Transverse colon (tissue), 4 donors: Measurements from ENCODE around the gene WWOX. TPM values are rescaled to one million over a fixed set of nuclear protein-coding genes. Genes with fewer than 3 reads are reported as not detected.

ENCODE experiments used
- DNase-seq: peaks from one replicate; pipeline ENCODE4 v3.0.0-alpha.2; 2019
- H3K27ac ChIP-seq, 4 donors: fragments of 200-600 bp; sonication (generic); 2 replicates each; pipeline ENCODE4 v1.5.1; 2016 to 2018; ENCODE audit warnings: inconsistent platforms in 4 of 4
- H3K27me3 ChIP-seq: fragments of 200-600 bp; sonication (generic); 2 replicates; pipeline ENCODE4 v1.5.1; 2017; ENCODE audit warnings: inconsistent platforms
- H3K36me3 ChIP-seq, 4 donors: fragments of 200-600 bp; sonication (generic); 2 replicates each; pipeline ENCODE4 v1.5.1; 2017 to 2019; ENCODE audit warnings: inconsistent platforms in 4 of 4
- H3K4me1 ChIP-seq, 4 donors: fragments of 200-600 bp; sonication (generic); 2 replicates each; pipeline ENCODE4 v1.5.1; 2017 to 2020; ENCODE audit warnings: inconsistent platforms in 4 of 4
- H3K4me3 ChIP-seq, 4 donors: fragments of 200-600 bp; sonication (generic); 1 replicate in 1 of 4; 2 replicates in 3 of 4; pipeline versions ENCODE4 v1.5.1 to v1.6.1; 2017 to 2019; ENCODE audit warnings: inconsistent platforms in 4 of 4
- H3K9me3 ChIP-seq, 2 donors: fragments of 200-600 bp; sonication (generic); 2 replicates each; pipeline ENCODE4 v1.5.1; 2017 to 2019; ENCODE audit warnings: inconsistent platforms in 2 of 2
- EP300 ChIP-seq: sonication (generic); formaldehyde crosslinking; IDR thresholded peaks from one replicate; pipeline ENCODE4 v1.6.1; 2017; ENCODE audit warnings: antibody characterized with exemption, low read depth
- POLR2A ChIP-seq: fragments of 450-650 bp; IDR thresholded peaks from one replicate; pipeline ENCODE4 v1.6.1; 2016; ENCODE audit warnings: antibody characterized with exemption, mild to moderate bottlenecking, moderate library complexity
- POLR2AphosphoS5 ChIP-seq, 3 donors: sonication (generic); formaldehyde crosslinking; IDR thresholded peaks; one replicate each; pipeline ENCODE4 v1.6.1; 2016; ENCODE audit warnings: antibody characterized with exemption in 3 of 3
- WGBS, 2 donors: methylation state at CpG; one replicate each; pipeline ENCODE4 v1.1.5; 2018; ENCODE audit warnings: low coverage in 1 of 2; 5-methylcytosine and 5-hydroxymethylcytosine counted together
- in situ Hi-C, 4 donors: fragments of 200-750 bp; cut with MboI; loops; one replicate each; pipeline versions ENCODE4 v1.15.0 to v1.15.1; 2017; ENCODE audit warnings: low sequenced_read_pairs in 3 of 4, low pct_ligation_motif_present in 1 of 4, low pct_unique_long_range_greater_than_20kb in 1 of 4
- intact Hi-C: fragments of 100-400 bp; cut with DNase I; formaldehyde crosslinking; loops from one replicate; pipeline ENCODE4 v1.15.1; 2023; ENCODE audit warnings: low total_unique reads
- total RNA-seq, 4 donors: library from RNA; depleted of rRNA; stranded (reverse); fragments of >200 nt; gene quantifications; one replicate each; pipeline ENCODE4 v1.1.0, GENCODE V29; 2016
- TF ChIP-seq, protein P1 (sequence below), 5 experiments: fragments of 200-600 bp in 3 of 5; fragments of 450-650 bp in 2 of 5; sonication (generic) in 3 of 5; IDR thresholded peaks; 1 replicate in 2 of 5; 2 replicates in 3 of 5; pipeline ENCODE4 v1.5.1; 2016 to 2017; ENCODE audit warnings: antibody characterized with exemption in 5 of 5, inconsistent platforms in 3 of 5, mild to moderate bottlenecking in 2 of 5, moderate library complexity in 1 of 5

The WWOX gene
- total RNA-seq, 4 donors from 2014 or later, result 11.2 to 53.8 (median 24.8) TPM

DNA sequence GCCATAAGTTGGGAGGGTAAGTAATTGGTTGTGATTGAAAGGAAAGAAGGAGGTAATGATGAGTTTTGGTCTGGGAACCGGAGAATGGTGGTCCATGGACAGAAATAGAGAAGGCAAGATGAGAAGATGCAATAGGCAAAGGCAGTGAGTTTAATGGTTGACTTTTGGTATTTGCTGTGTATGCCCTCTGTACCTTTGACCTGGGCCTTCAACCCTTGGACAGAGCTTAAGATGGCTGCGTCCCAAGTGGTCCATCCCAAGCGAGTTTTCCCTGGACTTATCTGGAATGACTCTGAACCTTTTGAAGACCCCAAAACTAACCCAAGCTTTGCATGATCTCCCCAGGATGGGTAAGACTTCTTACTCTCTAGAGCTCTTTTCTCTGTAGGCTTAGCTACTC lies 836.6 kb downstream of the WWOX start:
- Histone ChIP-seq H3K4me1 (no peaks in the 10 kb centered on the region), H3K4me3 (no peak overlapping the region), H3K9me3 (no peaks in the 10 kb centered on the region), H3K27ac (no peak overlapping the region), H3K27me3 (no peaks in the 10 kb centered on the region), H3K36me3 (no peaks in the 10 kb centered on the region)
- DNase-seq, result no peak
- in situ Hi-C loops, result no loop called here
- intact Hi-C loops, result no loop called here
- WGBS, 2 donors, result 89 to 100% methylated on average over 1 to 3 of the region's 3 CpGs
- TF ChIP-seq POLR2A (no peak), POLR2AphosphoS5 (IDR thresholded peaks at IDR 0.05) (no peak), EP300 (no peak)
- TF ChIP-seq, protein P1, sequence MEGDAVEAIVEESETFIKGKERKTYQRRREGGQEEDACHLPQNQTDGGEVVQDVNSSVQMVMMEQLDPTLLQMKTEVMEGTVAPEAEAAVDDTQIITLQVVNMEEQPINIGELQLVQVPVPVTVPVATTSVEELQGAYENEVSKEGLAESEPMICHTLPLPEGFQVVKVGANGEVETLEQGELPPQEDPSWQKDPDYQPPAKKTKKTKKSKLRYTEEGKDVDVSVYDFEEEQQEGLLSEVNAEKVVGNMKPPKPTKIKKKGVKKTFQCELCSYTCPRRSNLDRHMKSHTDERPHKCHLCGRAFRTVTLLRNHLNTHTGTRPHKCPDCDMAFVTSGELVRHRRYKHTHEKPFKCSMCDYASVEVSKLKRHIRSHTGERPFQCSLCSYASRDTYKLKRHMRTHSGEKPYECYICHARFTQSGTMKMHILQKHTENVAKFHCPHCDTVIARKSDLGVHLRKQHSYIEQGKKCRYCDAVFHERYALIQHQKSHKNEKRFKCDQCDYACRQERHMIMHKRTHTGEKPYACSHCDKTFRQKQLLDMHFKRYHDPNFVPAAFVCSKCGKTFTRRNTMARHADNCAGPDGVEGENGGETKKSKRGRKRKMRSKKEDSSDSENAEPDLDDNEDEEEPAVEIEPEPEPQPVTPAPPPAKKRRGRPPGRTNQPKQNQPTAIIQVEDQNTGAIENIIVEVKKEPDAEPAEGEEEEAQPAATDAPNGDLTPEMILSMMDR (IDR thresholded peaks at IDR 0.05), result no peak

- DNase-seq, result no peak
- peaks cover 0 to 3% of the 10 kb centered on the region in 2 donors for H3K9me3 ChIP-seq
- no peak overlapping the region for H3K27ac ChIP-seq
- WGBS, 2 donors, result 62 to 75% methylated on average over 6 of the region's 6 CpGs
- in situ Hi-C loops, result no loop called here
- no peak overlapping the region for H3K4me3 ChIP-seq
- H3K4me1 ChIP-seq, result no peaks in the 10 kb centered on the region
- no peaks in the 10 kb centered on the region for H3K27me3 ChIP-seq
- H3K36me3 ChIP-seq, result no peaks in the 10 kb centered on the region
- TF ChIP-seq POLR2A, result no peak
- TF ChIP-seq EP300, result no peak
- no peak for TF ChIP-seq POLR2AphosphoS5 (IDR thresholded peaks at IDR 0.05)
- TF ChIP-seq, protein P1 (IDR thresholded peaks at IDR 0.05), result no peak
- intact Hi-C loops, result no loop called here
These were observed 840.1 kb downstream of the WWOX start for GRCh38 chr16:78939597-78939996.

GRCh38 chr16:78942625-78943245 lies 843.3 kb downstream of the WWOX start:
- 61 to 70% methylated on average over 7 to 8 of the region's 8 CpGs for WGBS, 2 donors
- DNase-seq, result no peak
- Histone ChIP-seq H3K27ac (no peak overlapping the region), H3K4me3 (no peak overlapping the region), H3K27me3 (no peaks in the 10 kb centered on the region), H3K36me3 (no peaks in the 10 kb centered on the region), H3K4me1 (no peaks in the 10 kb centered on the region), H3K9me3 (peaks cover 0 to 3% of the 10 kb centered on the region in 2 donors)
- in situ Hi-C loops, result no loop called here
- intact Hi-C loops, result no loop called here
- no peak for TF ChIP-seq POLR2AphosphoS5 (IDR thresholded peaks at IDR 0.05)
- no peak for TF ChIP-seq EP300
- TF ChIP-seq POLR2A, result no peak
- TF ChIP-seq, protein P1 (IDR thresholded peaks at IDR 0.05), result no peak

GRCh38 chr16:78945336-78945735 lies 845.9 kb downstream of the WWOX start:
- no peaks in the 10 kb centered on the region for H3K36me3 ChIP-seq
- H3K4me3 ChIP-seq, result no peak overlapping the region
- no peak overlapping the region for H3K27ac ChIP-seq
- intact Hi-C loops (no loop called here), in situ Hi-C loops (no loop called here)
- no peaks in the 10 kb centered on the region for H3K27me3 ChIP-seq
- WGBS, 2 donors, result 60 to 81% methylated on average over 2 of the region's 2 CpGs
- TF ChIP-seq POLR2AphosphoS5 (IDR thresholded peaks at IDR 0.05) (no peak), POLR2A (no peak), EP300 (no peak)
- TF ChIP-seq, protein P1 (IDR thresholded peaks at IDR 0.05), result no peak
- peaks cover 0 to 3% of the 10 kb centered on the region in 2 donors for H3K9me3 ChIP-seq
- no peaks in the 10 kb centered on the region for H3K4me1 ChIP-seq
- no peak for DNase-seq
